KOPT-K1 (cell line): ENCODE data around the gene CCDC17.

Experiments used
- H3K27ac ChIP-seq: fragments of 200-600 bp; sonication (generic); 2 replicates; pipeline ENCODE4 v1.5.1; 2016; ENCODE audit warnings: antibody characterized with exemption, mild to moderate bottlenecking, low read depth, low read length; ENCODE audit not compliant: poor library complexity, severe bottlenecking
- H3K36me3 ChIP-seq: fragments of 200-600 bp; sonication (generic); 2 replicates; pipeline ENCODE4 v1.5.1; 2017; ENCODE audit warnings: antibody characterized with exemption, mild to moderate bottlenecking, low read length, moderate library complexity; ENCODE audit not compliant: insufficient read depth
- H3K9me3 ChIP-seq: fragments of 200-600 bp; sonication (generic); 2 replicates; pipeline ENCODE4 v1.5.1; 2017; ENCODE audit warnings: antibody characterized with exemption, low read length, mild to moderate bottlenecking; ENCODE audit not compliant: insufficient read depth, poor library complexity, severe bottlenecking

The CCDC17 gene

GRCh38 chr1:45623972-45624371, at the start of gene CCDC17:
CCDC17 (minus strand) TSS chr1:45624054; CDS start chr1:45623909, 145 bp downstream.
- H3K36me3 ChIP-seq, result peaks cover 88% of the 10 kb centered on the region
- H3K9me3 ChIP-seq, result no peaks in the 10 kb centered on the region
- no peak within 1 kb of the TSS for H3K27ac ChIP-seq

- H3K36me3 ChIP-seq, result peaks cover 35% of the 10 kb centered on the region
- no peaks in the 10 kb centered on the region for H3K9me3 ChIP-seq
- H3K27ac ChIP-seq, result no peak overlapping the region
Measured at GRCh38 chr1:45669859-45670655, 46.2 kb upstream of the CCDC17 start.

DNA sequence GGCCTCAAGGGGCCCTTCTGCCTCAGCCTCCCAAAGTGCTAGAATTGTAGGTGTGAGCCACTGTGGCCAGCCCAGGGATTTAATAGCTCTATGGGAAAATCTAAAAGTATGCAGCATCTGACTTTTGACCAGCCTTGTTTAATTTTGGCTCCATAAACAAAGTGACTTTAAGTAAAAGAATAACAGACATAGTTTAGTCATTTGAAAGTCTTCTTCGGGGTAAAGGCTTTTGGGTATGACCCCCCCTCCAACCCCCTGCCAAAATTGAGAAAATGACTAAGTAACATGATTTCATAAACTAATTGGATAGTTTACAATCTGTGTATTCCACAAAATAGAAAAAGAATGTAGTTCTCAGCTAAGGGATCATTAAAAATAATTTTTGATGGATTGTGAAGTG, 45.5 kb upstream of the CCDC17 start:
- H3K36me3 ChIP-seq, result peaks cover 30% of the 10 kb centered on the region
- H3K9me3 ChIP-seq, result no peaks in the 10 kb centered on the region
- H3K27ac ChIP-seq, result no peak overlapping the region

- H3K36me3 ChIP-seq, result peaks cover 23% of the 10 kb centered on the region
Measured at GRCh38 chr1:45668526-45668925, 44.7 kb upstream of the CCDC17 start.

GRCh38 chr1:45667321-45668111, 43.7 kb upstream of the CCDC17 start:
- H3K27ac ChIP-seq, result no peak overlapping the region

More at GRCh38 chr1:45668526-45668925, 44.7 kb upstream of the CCDC17 start:
- H3K27ac ChIP-seq, result no peak overlapping the region
- H3K9me3 ChIP-seq, result no peaks in the 10 kb centered on the region

GRCh38 chr1:45666836-45667235, 43.0 kb upstream of the CCDC17 start:
- peaks cover 7% of the 10 kb centered on the region for H3K36me3 ChIP-seq
- no peak overlapping the region for H3K27ac ChIP-seq

More at GRCh38 chr1:45667321-45668111, 43.7 kb upstream of the CCDC17 start:
- Histone ChIP-seq H3K9me3 (no peaks in the 10 kb centered on the region), H3K36me3 (peaks cover 13% of the 10 kb centered on the region)

DNA sequence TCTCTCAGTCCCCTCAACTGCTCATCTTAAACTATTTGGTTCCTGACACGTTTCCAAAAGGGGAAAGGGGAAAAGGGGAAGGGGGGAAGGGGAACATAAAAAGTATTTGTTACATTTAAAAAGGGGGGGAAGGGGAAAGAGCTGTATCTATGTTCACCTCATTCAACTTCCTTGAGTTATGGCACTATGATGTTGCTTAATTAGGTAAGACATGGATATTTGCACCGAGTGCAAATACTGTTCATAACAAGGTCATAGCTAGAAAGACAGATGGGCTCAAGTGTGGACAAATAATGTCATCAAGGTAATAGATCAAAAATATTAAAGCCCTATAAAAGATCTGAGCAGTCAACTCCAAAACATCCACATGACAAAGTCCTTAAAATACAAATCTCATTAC, 36.5 kb upstream of the CCDC17 start:
- Histone ChIP-seq H3K36me3 (peaks cover 63% of the 10 kb centered on the region), H3K27ac (no peak overlapping the region), H3K9me3 (no peaks in the 10 kb centered on the region)

More at GRCh38 chr1:45666836-45667235, 43.0 kb upstream of the CCDC17 start:
- H3K9me3 ChIP-seq, result no peaks in the 10 kb centered on the region

DNA sequence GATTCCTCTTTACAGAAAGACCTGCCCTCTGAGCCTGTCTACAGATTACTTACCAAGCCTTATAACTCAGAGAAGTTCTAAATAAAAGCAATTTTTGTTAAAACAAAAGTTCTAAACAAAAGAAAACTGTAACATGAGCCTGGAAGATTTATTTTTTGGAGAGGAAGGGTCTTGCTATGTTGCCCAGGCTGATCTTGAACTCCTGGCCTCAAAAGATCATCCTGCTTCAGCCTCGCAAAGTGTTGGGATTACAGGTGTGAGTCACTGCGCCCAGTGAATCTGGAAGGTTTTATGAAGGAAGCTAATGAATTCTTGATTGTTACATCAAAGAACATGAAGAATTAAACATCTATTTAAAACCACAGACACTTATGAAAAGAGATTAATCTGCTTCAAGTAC, 35.4 kb upstream of the CCDC17 start:
- peaks cover 74% of the 10 kb centered on the region for H3K36me3 ChIP-seq
- no peak overlapping the region for H3K27ac ChIP-seq
- H3K9me3 ChIP-seq, result no peaks in the 10 kb centered on the region

GRCh38 chr1:45658171-45658570, 34.3 kb upstream of the CCDC17 start:
- Histone ChIP-seq H3K9me3 (no peaks in the 10 kb centered on the region), H3K27ac (no peak overlapping the region), H3K36me3 (peaks cover 85% of the 10 kb centered on the region)

- Histone ChIP-seq H3K27ac (no peak overlapping the region), H3K9me3 (no peaks in the 10 kb centered on the region), H3K36me3 (peaks cover 99% of the 10 kb centered on the region)
Measured at GRCh38 chr1:45656573-45657226, 32.8 kb upstream of the CCDC17 start.

GRCh38 chr1:45654540-45655280, 30.9 kb upstream of the CCDC17 start:
- peaks cover 100% of the 10 kb centered on the region for H3K36me3 ChIP-seq

GRCh38 chr1:45647248-45648021, 23.6 kb upstream of the CCDC17 start:
- no peak overlapping the region for H3K27ac ChIP-seq
- H3K9me3 ChIP-seq, result no peaks in the 10 kb centered on the region
- H3K36me3 ChIP-seq, result peaks cover 86% of the 10 kb centered on the region

More at GRCh38 chr1:45654540-45655280, 30.9 kb upstream of the CCDC17 start:
- no peaks in the 10 kb centered on the region for H3K9me3 ChIP-seq
- H3K27ac ChIP-seq, result no peak overlapping the region

DNA sequence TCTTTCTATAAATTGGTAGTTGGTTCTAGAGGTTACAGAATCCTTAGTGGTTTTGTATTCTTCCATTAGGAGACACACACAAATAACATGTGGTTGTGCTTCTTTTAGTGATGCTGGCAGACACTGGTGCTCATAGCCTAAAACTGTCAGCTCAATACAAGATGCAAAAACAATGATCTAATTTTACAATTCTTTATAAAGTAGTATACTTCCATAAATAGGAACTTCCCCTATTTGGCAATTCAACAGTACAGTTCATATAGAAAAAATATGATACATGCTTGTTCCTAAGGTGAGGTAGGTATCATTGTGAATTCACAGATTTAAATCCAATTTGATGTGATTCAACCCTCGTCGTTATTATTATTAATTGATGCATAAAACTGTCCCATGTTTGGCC, 20.8 kb upstream of the CCDC17 start:
- Histone ChIP-seq H3K27ac (no peak overlapping the region), H3K36me3 (peaks cover 86% of the 10 kb centered on the region), H3K9me3 (no peaks in the 10 kb centered on the region)

GRCh38 chr1:45643978-45644377, 20.1 kb upstream of the CCDC17 start:
- no peaks in the 10 kb centered on the region for H3K9me3 ChIP-seq
- peaks cover 86% of the 10 kb centered on the region for H3K36me3 ChIP-seq
- no peak overlapping the region for H3K27ac ChIP-seq
